ENCODE data around the gene CHRNA9. TPM values are rescaled to one million over a fixed set of nuclear protein-coding genes. Genes with fewer than 3 reads are reported as not detected.

CHRNA9 gene
- total and polyA plus RNA-seq, 4 donors = not detected

GRCh38 chr4:40316782-40317635 is 18.1 kb upstream of the CHRNA9 start:
- intact Hi-C loops (cut with DNase I) = loop anchor here in 1 of 2 donors (5.0 kb wide), 1 partner anchor 260 kb away; the partner anchor contains the start of gene N4BP2
- Histone ChIP-seq H3K36me3 (ENCODE audit: control insufficient read depth in 1 of 2, insufficient read depth in 2 of 2, low read length in 1 of 2) (no peaks in the 10 kb centered on the region), H3K4me1 (ENCODE audit: control insufficient read depth in 1 of 2, insufficient read depth in 2 of 2, low read length in 2 of 2) (no peaks in the 10 kb centered on the region), H3K4me3 (ENCODE audit: low read length in 2 of 2) (peak overlapping the region; percentile 23 to 75), H3K27ac (ENCODE audit: low read depth in 1 of 2, low read length in 2 of 2) (peak overlapping the region in 1 of 2 donors; percentile 62), H3K9me3 (ENCODE audit: control insufficient read depth, low read length) (no peaks in the 10 kb centered on the region), H3K27me3 (ENCODE audit: control insufficient read depth in 1 of 2, insufficient read depth in 2 of 2, low read length in 1 of 2) (no peaks in the 10 kb centered on the region)
- ATAC-seq (ENCODE audit: low FRiP score) (peak; percentile 91), DNase-seq (peak in 1 of 2 donors; percentile 58)
- 2 to 3% methylated on average over 19 of the region's 19 CpGs for WGBS, 2 donors

GRCh38 chr4:40317916-40318658 is 17.0 kb upstream of the CHRNA9 start:
- DNase-seq (no peak), ATAC-seq (ENCODE audit: low FRiP score) (no peak)
- H3K27ac ChIP-seq (ENCODE audit: low read depth in 1 of 2, low read length in 2 of 2) = no peak overlapping the region
- intact Hi-C loops (cut with DNase I) = loop anchor here in 1 of 2 donors (5.0 kb wide), 1 partner anchor 261 kb away; the partner anchor contains the start of gene N4BP2
- no peaks in the 10 kb centered on the region for H3K36me3 ChIP-seq (ENCODE audit: control insufficient read depth in 1 of 2, insufficient read depth in 2 of 2, low read length in 1 of 2)
- no peaks in the 10 kb centered on the region for H3K4me1 ChIP-seq (ENCODE audit: control insufficient read depth in 1 of 2, insufficient read depth in 2 of 2, low read length in 2 of 2)
- no peaks in the 10 kb centered on the region for H3K27me3 ChIP-seq (ENCODE audit: control insufficient read depth in 1 of 2, insufficient read depth in 2 of 2, low read length in 1 of 2)
- H3K4me3 ChIP-seq (ENCODE audit: low read length in 2 of 2) = no peak overlapping the region
- no peaks in the 10 kb centered on the region for H3K9me3 ChIP-seq (ENCODE audit: control insufficient read depth, low read length)
- 89 to 94% methylated on average over 10 of the region's 10 CpGs for WGBS, 2 donors

GRCh38 chr4:40321574-40322275 is 13.4 kb upstream of the CHRNA9 start:
- no peak overlapping the region for H3K4me3 ChIP-seq (ENCODE audit: low read length in 2 of 2)
- DNase-seq = no peak
- H3K4me1 ChIP-seq (ENCODE audit: control insufficient read depth in 1 of 2, insufficient read depth in 2 of 2, low read length in 2 of 2) = no peaks in the 10 kb centered on the region
- no peak overlapping the region for H3K27ac ChIP-seq (ENCODE audit: low read depth in 1 of 2, low read length in 2 of 2)
- no peak for ATAC-seq (ENCODE audit: low FRiP score)
- H3K27me3 ChIP-seq (ENCODE audit: control insufficient read depth in 1 of 2, insufficient read depth in 2 of 2, low read length in 1 of 2) = no peaks in the 10 kb centered on the region
- H3K36me3 ChIP-seq (ENCODE audit: control insufficient read depth in 1 of 2, insufficient read depth in 2 of 2, low read length in 1 of 2) = no peaks in the 10 kb centered on the region
- WGBS, 2 donors = 40 to 43% methylated on average over 7 of the region's 7 CpGs
- intact Hi-C loops (cut with DNase I) = loop anchor here in 1 of 2 donors (10.0 kb wide), 1 partner anchor 177 kb away; no protein-coding TSS in a partner anchor
- H3K9me3 ChIP-seq (ENCODE audit: control insufficient read depth, low read length) = no peaks in the 10 kb centered on the region

- no peak overlapping the region for H3K27ac ChIP-seq (ENCODE audit: low read depth in 1 of 2, low read length in 2 of 2)
- H3K4me3 ChIP-seq (ENCODE audit: low read length in 2 of 2) = no peak overlapping the region
- no peaks in the 10 kb centered on the region for H3K9me3 ChIP-seq (ENCODE audit: control insufficient read depth, low read length)
- no peaks in the 10 kb centered on the region for H3K27me3 ChIP-seq (ENCODE audit: control insufficient read depth in 1 of 2, insufficient read depth in 2 of 2, low read length in 1 of 2)
- no peaks in the 10 kb centered on the region for H3K4me1 ChIP-seq (ENCODE audit: control insufficient read depth in 1 of 2, insufficient read depth in 2 of 2, low read length in 2 of 2)
- intact Hi-C loops (cut with DNase I) = loop anchor here in 1 of 2 donors (10.0 kb wide), 1 partner anchor 178 kb away; no protein-coding TSS in a partner anchor
- ATAC-seq (ENCODE audit: low FRiP score) (no peak), DNase-seq (no peak)
- no peaks in the 10 kb centered on the region for H3K36me3 ChIP-seq (ENCODE audit: control insufficient read depth in 1 of 2, insufficient read depth in 2 of 2, low read length in 1 of 2)
- WGBS, 2 donors = 47 to 60% methylated on average over 4 of the region's 4 CpGs
Observed at GRCh38 chr4:40322811-40323210, 12.3 kb upstream of the CHRNA9 start.

GRCh38 chr4:40323866-40324265 is 11.3 kb upstream of the CHRNA9 start:
- H3K9me3 ChIP-seq (ENCODE audit: control insufficient read depth, low read length) = no peaks in the 10 kb centered on the region
- ATAC-seq (ENCODE audit: low FRiP score) (no peak), DNase-seq (no peak)
- no peak overlapping the region for H3K27ac ChIP-seq (ENCODE audit: low read depth in 1 of 2, low read length in 2 of 2)
- H3K4me1 ChIP-seq (ENCODE audit: control insufficient read depth in 1 of 2, insufficient read depth in 2 of 2, low read length in 2 of 2) = no peaks in the 10 kb centered on the region
- WGBS, 2 donors = 85 to 88% methylated on average over 2 of the region's 2 CpGs
- no peak overlapping the region for H3K4me3 ChIP-seq (ENCODE audit: low read length in 2 of 2)
- H3K27me3 ChIP-seq (ENCODE audit: control insufficient read depth in 1 of 2, insufficient read depth in 2 of 2, low read length in 1 of 2) = no peaks in the 10 kb centered on the region
- H3K36me3 ChIP-seq (ENCODE audit: control insufficient read depth in 1 of 2, insufficient read depth in 2 of 2, low read length in 1 of 2) = no peaks in the 10 kb centered on the region
- intact Hi-C loops (cut with DNase I) = loop anchor here in 1 of 2 donors (10.0 kb wide), 1 partner anchor 179 kb away; no protein-coding TSS in a partner anchor

- no peak overlapping the region for H3K4me3 ChIP-seq (ENCODE audit: low read length in 2 of 2)
- no peaks in the 10 kb centered on the region for H3K36me3 ChIP-seq (ENCODE audit: control insufficient read depth in 1 of 2, insufficient read depth in 2 of 2, low read length in 1 of 2)
- H3K4me1 ChIP-seq (ENCODE audit: control insufficient read depth in 1 of 2, insufficient read depth in 2 of 2, low read length in 2 of 2) = no peaks in the 10 kb centered on the region
- intact Hi-C loops (cut with DNase I) = loop anchor here in 1 of 2 donors (10.0 kb wide), 1 partner anchor 181 kb away; no protein-coding TSS in a partner anchor
- H3K27ac ChIP-seq (ENCODE audit: low read depth in 1 of 2, low read length in 2 of 2) = no peak overlapping the region
- H3K9me3 ChIP-seq (ENCODE audit: control insufficient read depth, low read length) = no peaks in the 10 kb centered on the region
- H3K27me3 ChIP-seq (ENCODE audit: control insufficient read depth in 1 of 2, insufficient read depth in 2 of 2, low read length in 1 of 2) = no peaks in the 10 kb centered on the region
- peak; percentile 66 for ATAC-seq (ENCODE audit: low FRiP score)
- 12 to 15% methylated on average over 2 of the region's 2 CpGs for WGBS, 2 donors
- DNase-seq = no peak
Observed at GRCh38 chr4:40325406-40326019, 9.6 kb upstream of the CHRNA9 start.

- Histone ChIP-seq H3K27me3 (ENCODE audit: control insufficient read depth in 1 of 2, insufficient read depth in 2 of 2, low read length in 1 of 2) (no peaks in the 10 kb centered on the region), H3K4me1 (ENCODE audit: control insufficient read depth in 1 of 2, insufficient read depth in 2 of 2, low read length in 2 of 2) (no peaks in the 10 kb centered on the region), H3K36me3 (ENCODE audit: control insufficient read depth in 1 of 2, insufficient read depth in 2 of 2, low read length in 1 of 2) (no peaks in the 10 kb centered on the region), H3K9me3 (ENCODE audit: control insufficient read depth, low read length) (no peaks in the 10 kb centered on the region), H3K4me3 (ENCODE audit: low read length in 2 of 2) (no peak overlapping the region), H3K27ac (ENCODE audit: low read depth in 1 of 2, low read length in 2 of 2) (no peak overlapping the region)
- no peak for ATAC-seq (ENCODE audit: low FRiP score)
- intact Hi-C loops (cut with DNase I) = loop anchor here in 1 of 2 donors (10.0 kb wide), 1 partner anchor 183 kb away; no protein-coding TSS in a partner anchor
- DNase-seq = no peak
- 74 to 76% methylated on average over 4 of the region's 4 CpGs for WGBS, 2 donors
Observed at GRCh38 chr4:40327340-40327739, 7.8 kb upstream of the CHRNA9 start.

- no peak overlapping the region for H3K27ac ChIP-seq (ENCODE audit: low read depth in 1 of 2, low read length in 2 of 2)
- H3K27me3 ChIP-seq (ENCODE audit: control insufficient read depth in 1 of 2, insufficient read depth in 2 of 2, low read length in 1 of 2) = no peaks in the 10 kb centered on the region
- 89 to 90% methylated on average over 1 of the region's 1 CpG for WGBS, 2 donors
- no peaks in the 10 kb centered on the region for H3K36me3 ChIP-seq (ENCODE audit: control insufficient read depth in 1 of 2, insufficient read depth in 2 of 2, low read length in 1 of 2)
- ATAC-seq (ENCODE audit: low FRiP score) (no peak), DNase-seq (no peak)
- intact Hi-C loops (cut with DNase I) = loop anchor here in 1 of 2 donors (10.0 kb wide), 1 partner anchor 184 kb away; no protein-coding TSS in a partner anchor
- H3K9me3 ChIP-seq (ENCODE audit: control insufficient read depth, low read length) = no peaks in the 10 kb centered on the region
- H3K4me1 ChIP-seq (ENCODE audit: control insufficient read depth in 1 of 2, insufficient read depth in 2 of 2, low read length in 2 of 2) = no peaks in the 10 kb centered on the region
- no peak overlapping the region for H3K4me3 ChIP-seq (ENCODE audit: low read length in 2 of 2)
Observed at GRCh38 chr4:40328383-40328782, 6.8 kb upstream of the CHRNA9 start.
